ENCODE measurements around the gene MEIKIN. TPM values are rescaled to one million over a fixed set of nuclear protein-coding genes. Genes with fewer than 3 reads are reported as not detected.
A peak's percentile ranks its signal among the peaks of the same experiment; 100 is the strongest.

The MEIKIN gene
- total and polyA plus RNA-seq, 2 of the 8 experiments (the other 6 are each of a cell fraction or from before 2014, with no cell fraction given), result not detected

GRCh38 chr5:131944702-131945550 lies 537 bp downstream of the MEIKIN start:
- Histone ChIP-seq H4K20me1 (replicated peaks in 1 of 2; ENCODE audit: control insufficient read depth in 1 of 2, insufficient read depth in 2 of 2, low read length in 2 of 2) (no peaks in the 10 kb centered on the region), H4K8ac (ENCODE audit: extremely low read depth, insufficient read depth, low read length) (no peak overlapping the region), H3K23me2 (ENCODE audit: low read depth, low read length) (no peaks in the 10 kb centered on the region), H3K27ac (ENCODE audit: low read depth, low read length) (no peak overlapping the region), H3K18ac (ENCODE audit: extremely low read depth, low read length) (0 out of 2 replicates have a peak overlapping the region, but pooled peaks have one; percentile 15), H3K23ac (ENCODE audit: insufficient read length) (no peak overlapping the region), H3K4me1 (replicated peaks in 1 of 4; ENCODE audit: control insufficient read depth in 3 of 4, insufficient read depth in 4 of 4, low read length in 3 of 4) (no peaks in the 10 kb centered on the region; a peak in 1 of 7 replicates), H2AFZ (ENCODE audit: low read length) (0 out of 2 replicates have a peak overlapping the region, but pooled peaks have one; percentile 38), H2BK12ac (ENCODE audit: low read depth, low read length) (no peak overlapping the region), H3K9me3 (ENCODE audit: insufficient read depth in 2 of 2, low read depth in 1 of 2, low read length in 1 of 2) (no peaks in the 10 kb centered on the region), H2AK5ac (ENCODE audit: low read depth, low read length) (no peak overlapping the region), H3K9ac (replicated peaks in 1 of 4; ENCODE audit: extremely low read depth in 1 of 4, low read depth in 3 of 4, low read length in 3 of 4) (no peak overlapping the region), H3K56ac (replicated peaks; ENCODE audit: insufficient read length, low read depth, low read length) (no peak overlapping the region), H3K79me2 (ENCODE audit: control insufficient read depth in 1 of 2, insufficient read depth in 2 of 2, low read length in 2 of 2) (no peaks in the 10 kb centered on the region), H4K5ac (ENCODE audit: insufficient read length, low read depth, low read length) (no peak overlapping the region), H3K4me3 (ENCODE audit: extremely low read depth in 1 of 4, insufficient read depth in 2 of 4, low read depth in 3 of 4, low read length in 4 of 4) (no peak overlapping the region), H3K36me3 (ENCODE audit: control insufficient read depth in 2 of 4, insufficient read depth in 4 of 4, low read length in 3 of 4) (no peaks in the 10 kb centered on the region), H3K14ac (ENCODE audit: insufficient read length) (no peak overlapping the region), H3K27me3 (replicated peaks in 1 of 4; ENCODE audit: control insufficient read depth in 3 of 4, extremely low read depth in 1 of 4, insufficient read depth in 3 of 4, low read length in 3 of 4) (no peaks in the 10 kb centered on the region), H3K4ac (replicated peaks; ENCODE audit: insufficient read length, low read depth, low read length) (no peak overlapping the region), H2BK5ac (ENCODE audit: low read depth, low read length) (no peak overlapping the region), H3K79me1 (ENCODE audit: low read depth, low read length) (no peaks in the 10 kb centered on the region), H2BK120ac (replicated peaks; ENCODE audit: low read depth, low read length) (no peak overlapping the region), H4K91ac (replicated peaks; ENCODE audit: insufficient read length, low read length) (no peak overlapping the region), H2BK20ac (ENCODE audit: low read length) (no peak overlapping the region), H2BK15ac (ENCODE audit: low read length) (no peak overlapping the region), H3K4me2 (ENCODE audit: insufficient read depth in 1 of 2, low read depth in 2 of 2, low read length in 2 of 2) (no peak overlapping the region)
- POLR2A ChIA-PET (ENCODE audit: partially characterized antibody), result interaction anchor here (1.3 kb wide), 1 partner anchor 13 kb away, joined by 4 read pairs; no protein-coding TSS in a partner anchor
- DNase-seq (ENCODE audit: low read depth in 1 of 2, low spot score in 2 of 2), result no peak
- TF ChIP-seq CEBPB (IDR thresholded peaks at IDR 0.05; ENCODE audit: low read depth, low read length) (no peak), CTBP2 (IDR thresholded peaks at IDR 0.05; ENCODE audit: borderline replicate concordance, insufficient read depth, insufficient read length, low read length) (no peak), JUN (IDR thresholded peaks at IDR 0.05; ENCODE audit: low read depth, low read length) (no peak), POLR2AphosphoS5 (IDR thresholded peaks at IDR 0.05; ENCODE audit: low read depth, low read length) (no peak), BRCA1 (IDR thresholded peaks at IDR 0.05; ENCODE audit: low read depth, low read length) (no peak), KDM5A (IDR thresholded peaks at IDR 0.05; ENCODE audit: low read length) (no peak), E2F6 (IDR thresholded peaks at IDR 0.05) (0 out of 2 replicates have a peak, but pooled peaks have one; percentile 35)
- 89% methylated on average over 30 of the region's 37 CpGs; no CpG with 5 or more reads in 1 of the 2 experiments for WGBS, 2 experiments (ENCODE audit: extremely low coverage in 1 of 2, insufficient coverage in 1 of 2, insufficient read length in 1 of 2, insufficient replicate concordance in 2 of 2, low coverage in 1 of 2, low lambda C conversion rate in 2 of 2, missing lambda C conversion rate in 1 of 2)
- CTCF ChIA-PET (ENCODE audit: partially characterized antibody), result interaction anchor here (0.9 kb wide), 1 partner anchor 117 kb away, joined by 3 read pairs; no protein-coding TSS in a partner anchor
- FAIRE-seq, result no peak
